Hematopoietic multipotent progenitor cell treated with erythropoietin and hydrocortisone succinate and interleukin-3 and kit ligand, for 6 days (in vitro differentiated cells): ENCODE data around the gene ANKRD9.

Experiments used
- DNase-seq: peaks from one replicate; pipeline ENCODE4 v3.0.0-alpha.2; 2015

ANKRD9 gene

GRCh38 chr14:102497998-102498677 is 11.4 kb downstream of the ANKRD9 start:
- DNase-seq: peak; percentile 40

- DNase-seq: peak; percentile 77
These were observed 12.4 kb downstream of the ANKRD9 start for GRCh38 chr14:102496958-102497744.

- no peak for DNase-seq
These were observed 13.3 kb downstream of the ANKRD9 start for GRCh38 chr14:102496331-102496691.

GRCh38 chr14:102495491-102496330 is 13.9 kb downstream of the ANKRD9 start:
- DNase-seq: no peak

- DNase-seq: no peak
These were observed 16.0 kb downstream of the ANKRD9 start for GRCh38 chr14:102493585-102493984.

- DNase-seq: no peak
These were observed 16.5 kb downstream of the ANKRD9 start for GRCh38 chr14:102493096-102493495.

- DNase-seq: no peak
These were observed 17.1 kb downstream of the ANKRD9 start for GRCh38 chr14:102492531-102492910.

- DNase-seq: no peak
These were observed 17.6 kb downstream of the ANKRD9 start for GRCh38 chr14:102491786-102492530.

GRCh38 chr14:102491366-102491765 is 18.2 kb downstream of the ANKRD9 start:
- no peak for DNase-seq

GRCh38 chr14:102490456-102490855 is 19.1 kb downstream of the ANKRD9 start:
- DNase-seq: no peak

- no peak for DNase-seq
These were observed 22.4 kb downstream of the ANKRD9 start for GRCh38 chr14:102487204-102487577.

GRCh38 chr14:102486513-102487203 is 22.9 kb downstream of the ANKRD9 start:
- no peak for DNase-seq

- no peak for DNase-seq
These were observed 23.7 kb downstream of the ANKRD9 start for GRCh38 chr14:102485693-102486512.

GRCh38 chr14:102484316-102484715 is 25.3 kb downstream of the ANKRD9 start:
- DNase-seq: no peak

GRCh38 chr14:102481791-102482238 is 27.8 kb downstream of the ANKRD9 start:
- no peak for DNase-seq

GRCh38 chr14:102481371-102481770 is 28.2 kb downstream of the ANKRD9 start:
- DNase-seq: no peak

- no peak for DNase-seq
These were observed 29.8 kb downstream of the ANKRD9 start for GRCh38 chr14:102479777-102480176.

GRCh38 chr14:102479107-102479506 is 30.5 kb downstream of the ANKRD9 start:
- DNase-seq: no peak

GRCh38 chr14:102474934-102475333 is 34.6 kb downstream of the ANKRD9 start:
- DNase-seq: no peak

- no peak for DNase-seq
These were observed 36.0 kb downstream of the ANKRD9 start for GRCh38 chr14:102473559-102473958.

GRCh38 chr14:102472791-102473150 is 36.8 kb downstream of the ANKRD9 start:
- DNase-seq: no peak
